Stimulated activated CD8-positive, alpha-beta memory T cell treated with anti-CD3 and anti-CD28 coated beads, Interleukin-2, amount 100 ng/mL, for 1 hour (primary cell): Measurements from ENCODE around the gene DENND1A.
"Not testable (repeated sequence)": the region's sequence is repeated elsewhere in the genome, so short reads cannot be mapped to it uniquely, and the experiment has no call there.

Experiments used
- DNase-seq, 2 donors: peaks; one replicate each; pipeline ENCODE4 v3.0.0-alpha.2; 2020; ENCODE audit warnings: low read depth in 2 of 2

Gene DENND1A

GRCh38 chr9:123654994-123655637, 274.8 kb downstream of the DENND1A start:
- DNase-seq: no peak

- DNase-seq: no peak
Observed at GRCh38 chr9:123654218-123654993, 275.5 kb downstream of the DENND1A start.

- DNase-seq: no peak
Observed at GRCh38 chr9:123652416-123652815, 277.5 kb downstream of the DENND1A start.

GRCh38 chr9:123651871-123652270, 278.1 kb downstream of the DENND1A start:
- DNase-seq: no peak

- no peak for DNase-seq
Observed at GRCh38 chr9:123651273-123651672, 278.7 kb downstream of the DENND1A start.

GRCh38 chr9:123649909-123650308, 280.0 kb downstream of the DENND1A start:
- DNase-seq: no peak

GRCh38 chr9:123647145-123647544, 282.8 kb downstream of the DENND1A start:
- DNase-seq: no peak

GRCh38 chr9:123645762-123646161, 284.2 kb downstream of the DENND1A start:
- no peak for DNase-seq

- DNase-seq: no peak
Observed at GRCh38 chr9:123645126-123645525, 284.8 kb downstream of the DENND1A start.

- DNase-seq: no peak
Observed at GRCh38 chr9:123643518-123643917, 286.4 kb downstream of the DENND1A start.

- no peak for DNase-seq
Observed at GRCh38 chr9:123642291-123643278, 287.3 kb downstream of the DENND1A start.

GRCh38 chr9:123640792-123641222, 289.1 kb downstream of the DENND1A start:
- no peak for DNase-seq

GRCh38 chr9:123639743-123640142, 290.2 kb downstream of the DENND1A start:
- DNase-seq: no peak

GRCh38 chr9:123637945-123638634, 291.8 kb downstream of the DENND1A start:
- DNase-seq: no peak

GRCh38 chr9:123637606-123637944, 292.4 kb downstream of the DENND1A start:
- no peak for DNase-seq

GRCh38 chr9:123636805-123637204, 293.1 kb downstream of the DENND1A start:
- not testable (repeated sequence) for DNase-seq

- no peak for DNase-seq
Observed at GRCh38 chr9:123631862-123632261, 298.1 kb downstream of the DENND1A start.

- no peak for DNase-seq
Observed at GRCh38 chr9:123630233-123630632, 299.7 kb downstream of the DENND1A start.

GRCh38 chr9:123629531-123629930, 300.4 kb downstream of the DENND1A start:
- no peak for DNase-seq

GRCh38 chr9:123622711-123623241, 307.1 kb downstream of the DENND1A start:
- DNase-seq: no peak

GRCh38 chr9:123620239-123620638, 309.7 kb downstream of the DENND1A start:
- no peak for DNase-seq
